ENCODE results near the gene PNPLA3. TPM values are rescaled to one million over a fixed set of nuclear protein-coding genes. Genes with fewer than 3 reads are reported as not detected.

Gene PNPLA3
- total RNA-seq, 2 donors from 2014 or later: not detected

GRCh38 chr22:43879901-43880540 lies 43.6 kb upstream of the PNPLA3 start:
- Histone ChIP-seq H3K4me1 (ENCODE audit: control insufficient read depth in 1 of 2, low read depth in 2 of 2) (no peaks in the 10 kb centered on the region), H3K9me3 (no peaks in the 10 kb centered on the region), H3K27me3 (replicated peaks; ENCODE audit: insufficient read depth) (no peaks in the 10 kb centered on the region), H3K27ac (no peak overlapping the region), H3K4me3 (no peak overlapping the region), H3K36me3 (no peaks in the 10 kb centered on the region)
- TF ChIP-seq, protein P1, sequence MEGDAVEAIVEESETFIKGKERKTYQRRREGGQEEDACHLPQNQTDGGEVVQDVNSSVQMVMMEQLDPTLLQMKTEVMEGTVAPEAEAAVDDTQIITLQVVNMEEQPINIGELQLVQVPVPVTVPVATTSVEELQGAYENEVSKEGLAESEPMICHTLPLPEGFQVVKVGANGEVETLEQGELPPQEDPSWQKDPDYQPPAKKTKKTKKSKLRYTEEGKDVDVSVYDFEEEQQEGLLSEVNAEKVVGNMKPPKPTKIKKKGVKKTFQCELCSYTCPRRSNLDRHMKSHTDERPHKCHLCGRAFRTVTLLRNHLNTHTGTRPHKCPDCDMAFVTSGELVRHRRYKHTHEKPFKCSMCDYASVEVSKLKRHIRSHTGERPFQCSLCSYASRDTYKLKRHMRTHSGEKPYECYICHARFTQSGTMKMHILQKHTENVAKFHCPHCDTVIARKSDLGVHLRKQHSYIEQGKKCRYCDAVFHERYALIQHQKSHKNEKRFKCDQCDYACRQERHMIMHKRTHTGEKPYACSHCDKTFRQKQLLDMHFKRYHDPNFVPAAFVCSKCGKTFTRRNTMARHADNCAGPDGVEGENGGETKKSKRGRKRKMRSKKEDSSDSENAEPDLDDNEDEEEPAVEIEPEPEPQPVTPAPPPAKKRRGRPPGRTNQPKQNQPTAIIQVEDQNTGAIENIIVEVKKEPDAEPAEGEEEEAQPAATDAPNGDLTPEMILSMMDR (IDR thresholded peaks at IDR 0.05): no peak
- DNase-seq (ENCODE audit: low spot score): no peak
- ATAC-seq (ENCODE audit: insufficient number of reproducible peaks, low FRiP score, low read depth): no peak

DNA sequence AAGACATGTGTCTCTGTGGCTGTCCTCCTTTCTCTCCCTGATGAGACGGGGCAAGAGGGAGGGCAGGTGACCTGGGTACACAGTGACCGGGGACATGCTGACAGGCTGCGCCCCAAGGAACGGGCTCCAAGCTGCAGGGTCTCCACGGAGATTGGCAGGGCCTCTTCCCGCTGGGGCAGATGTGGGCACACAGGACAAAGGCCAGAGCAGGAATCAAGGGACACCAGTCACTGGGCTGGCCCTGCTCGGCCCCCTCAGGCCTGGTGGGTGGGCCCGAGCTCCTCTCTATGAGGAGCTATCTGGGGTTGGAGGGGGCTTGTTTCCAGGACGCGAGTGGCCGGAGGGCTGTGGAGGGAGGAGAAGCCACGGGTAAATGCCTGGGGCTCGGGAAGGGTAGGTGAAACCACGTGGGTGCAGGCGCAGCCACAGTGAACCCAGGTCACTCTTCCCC lies 43.0 kb upstream of the PNPLA3 start:
- ATAC-seq (ENCODE audit: insufficient number of reproducible peaks, low FRiP score, low read depth) (no peak), DNase-seq (ENCODE audit: low spot score) (no peak)
- no peaks in the 10 kb centered on the region for H3K9me3 ChIP-seq
- no peak overlapping the region for H3K27ac ChIP-seq
- H3K4me3 ChIP-seq: no peak overlapping the region
- H3K4me1 ChIP-seq (ENCODE audit: control insufficient read depth in 1 of 2, low read depth in 2 of 2): no peaks in the 10 kb centered on the region
- TF ChIP-seq, protein P1 (IDR thresholded peaks at IDR 0.05): no peak
- no peaks in the 10 kb centered on the region for H3K27me3 ChIP-seq (replicated peaks; ENCODE audit: insufficient read depth)
- H3K36me3 ChIP-seq: no peaks in the 10 kb centered on the region

DNA sequence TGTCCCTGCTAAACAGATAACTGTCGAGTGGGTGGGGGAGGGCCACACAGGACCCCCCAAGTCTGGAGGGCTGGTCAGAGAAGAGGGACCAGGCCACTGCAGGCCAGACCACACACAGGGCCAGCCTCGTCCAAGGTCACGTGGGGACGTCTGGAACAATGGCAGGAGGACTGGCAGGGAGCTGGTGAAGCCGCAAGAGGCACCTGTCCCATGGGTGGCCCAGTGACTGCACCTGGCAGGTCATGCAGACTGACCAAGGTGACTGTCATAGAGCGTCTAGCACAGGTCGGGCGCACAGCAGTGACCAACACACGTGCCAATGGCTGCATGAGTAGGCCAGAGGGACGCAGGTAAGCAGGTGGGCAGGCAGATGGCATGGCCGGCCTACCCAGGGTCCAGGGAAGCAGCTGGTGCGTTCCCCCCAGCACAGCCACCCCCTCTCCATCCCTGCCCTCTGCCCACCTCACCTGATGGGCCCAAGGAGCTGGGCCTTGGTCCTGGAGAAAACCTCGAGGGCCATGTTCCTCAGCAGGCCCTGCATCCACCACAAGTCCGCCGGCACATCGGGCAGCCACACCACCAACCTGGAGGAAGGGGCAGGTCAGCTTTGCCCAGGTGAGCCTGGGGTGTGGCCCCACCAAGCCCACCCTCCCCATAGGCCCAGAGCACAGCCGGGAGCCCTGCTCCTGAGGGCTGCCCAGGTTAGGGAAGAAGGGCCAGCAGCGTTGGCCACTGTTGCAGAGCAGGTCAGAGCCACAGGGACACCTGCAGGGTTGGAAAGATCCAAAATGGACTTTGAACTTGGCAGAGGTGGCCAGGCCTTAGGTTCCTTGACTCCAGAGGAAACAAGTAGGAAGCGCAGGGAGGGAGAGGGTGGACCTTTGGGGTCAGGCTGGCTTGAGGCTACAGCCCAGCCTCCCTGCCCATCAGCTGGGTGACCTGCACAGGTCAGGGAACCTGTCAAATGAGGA lies 42.2 kb upstream of the PNPLA3 start:
- H3K27me3 ChIP-seq (replicated peaks; ENCODE audit: insufficient read depth): no peaks in the 10 kb centered on the region
- H3K4me3 ChIP-seq: no peak overlapping the region
- DNase-seq (ENCODE audit: low spot score) (no peak), ATAC-seq (ENCODE audit: insufficient number of reproducible peaks, low FRiP score, low read depth) (no peak)
- no peak overlapping the region for H3K27ac ChIP-seq
- no peaks in the 10 kb centered on the region for H3K4me1 ChIP-seq (ENCODE audit: control insufficient read depth in 1 of 2, low read depth in 2 of 2)
- TF ChIP-seq, protein P1 (IDR thresholded peaks at IDR 0.05): no peak
- no peaks in the 10 kb centered on the region for H3K36me3 ChIP-seq
- H3K9me3 ChIP-seq: no peaks in the 10 kb centered on the region

DNA sequence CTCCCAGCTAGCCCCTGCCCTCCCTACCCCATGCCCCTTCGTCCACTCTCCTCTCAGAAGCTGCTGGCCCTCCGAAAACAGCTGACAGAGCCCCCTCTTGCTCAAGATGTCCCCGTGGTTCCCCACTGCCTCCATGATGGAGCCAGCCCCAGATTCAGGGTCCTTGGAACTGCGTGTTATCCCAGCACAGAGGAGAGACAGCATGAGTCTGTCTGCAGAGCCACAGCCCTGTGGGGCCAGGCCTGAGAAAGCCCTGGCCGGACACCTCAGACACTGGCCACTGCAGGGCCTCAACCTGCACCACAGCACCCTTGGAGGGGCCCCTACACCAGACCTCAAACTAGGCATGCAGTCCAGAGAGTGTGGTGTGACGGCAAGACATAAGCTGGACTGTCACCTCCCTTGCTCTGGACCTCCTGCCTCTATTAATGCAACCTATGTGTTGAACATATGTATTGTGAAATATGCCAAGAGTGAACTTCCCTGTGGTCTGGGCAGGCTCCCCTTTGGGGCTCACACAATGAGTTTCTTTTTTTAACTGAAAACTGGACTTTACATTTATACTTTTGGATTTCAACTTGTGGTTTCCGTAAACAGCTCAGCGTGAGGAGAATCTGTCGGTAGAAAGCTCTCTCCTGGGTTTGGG lies 41.4 kb upstream of the PNPLA3 start:
- Histone ChIP-seq H3K27me3 (replicated peaks; ENCODE audit: insufficient read depth) (no peaks in the 10 kb centered on the region), H3K4me1 (ENCODE audit: control insufficient read depth in 1 of 2, low read depth in 2 of 2) (no peaks in the 10 kb centered on the region), H3K36me3 (no peaks in the 10 kb centered on the region), H3K4me3 (no peak overlapping the region), H3K9me3 (no peaks in the 10 kb centered on the region), H3K27ac (no peak overlapping the region)
- TF ChIP-seq, protein P1 (IDR thresholded peaks at IDR 0.05): no peak
- ATAC-seq (ENCODE audit: insufficient number of reproducible peaks, low FRiP score, low read depth): no peak
- DNase-seq (ENCODE audit: low spot score): no peak

Data from thoracic aorta (tissue), 2 donors.